ENCODE results near the gene MAJIN. TPM values are rescaled to one million over a fixed set of nuclear protein-coding genes. Genes with fewer than 3 reads are reported as not detected.
A peak's percentile ranks its signal among the peaks of the same experiment; 100 is the strongest.

The MAJIN gene
- total and polyA plus RNA-seq, 9 of the 15 experiments (the other 6 are each of a cell fraction or from before 2014, with no cell fraction given), result 0.17 to 0.83 (median 0.24) TPM; not detected in 2

DNA sequence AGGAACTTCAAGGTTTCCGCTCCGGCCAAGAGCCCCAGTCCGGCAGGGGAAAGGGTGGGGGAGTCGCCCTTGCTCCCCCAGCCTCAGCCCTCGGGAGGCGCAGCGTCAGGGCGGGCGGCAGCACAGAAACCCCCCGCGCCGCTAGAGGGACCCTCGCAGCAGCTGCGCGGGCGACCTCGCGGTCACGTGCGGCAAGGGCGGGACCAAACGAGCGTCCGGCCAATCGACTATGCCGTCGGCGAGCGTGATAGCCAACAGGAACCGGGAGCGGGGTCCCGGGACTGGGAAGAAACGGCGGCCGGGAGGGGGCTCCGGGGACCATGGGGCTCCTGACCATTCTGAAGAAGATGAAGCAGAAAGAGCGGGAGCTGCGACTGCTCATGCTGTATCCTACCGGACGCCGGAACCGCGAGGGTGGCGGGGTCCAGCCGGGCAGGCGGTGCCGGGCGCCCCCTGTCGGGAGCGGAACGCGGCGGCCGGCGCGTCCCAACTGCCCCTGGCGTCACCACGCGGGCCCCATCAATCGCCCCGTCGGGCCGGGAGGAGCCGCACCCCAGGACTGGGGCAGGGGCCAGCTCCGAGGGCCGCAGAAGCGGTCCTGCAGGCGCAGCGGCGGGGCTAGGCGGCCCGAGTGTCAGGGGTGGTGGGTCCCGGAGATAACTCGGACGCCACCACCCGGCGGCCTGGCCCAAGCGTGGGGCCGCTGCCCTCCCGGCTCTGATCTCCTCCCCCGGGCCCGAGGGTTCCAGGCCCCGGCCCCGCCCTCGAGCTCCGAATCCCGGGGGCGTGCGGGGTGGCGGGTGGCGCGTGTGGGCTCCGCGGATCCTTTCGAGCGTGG, 42.2 kb upstream of the MAJIN start, which contains the start of gene ARL2 (continued):
- TF ChIP-seq HDAC1 (IDR thresholded peaks at IDR 0.05), result peak; percentile 47 to 62; a peak in 3 of 4 replicates
- TF ChIP-seq, protein P1, sequence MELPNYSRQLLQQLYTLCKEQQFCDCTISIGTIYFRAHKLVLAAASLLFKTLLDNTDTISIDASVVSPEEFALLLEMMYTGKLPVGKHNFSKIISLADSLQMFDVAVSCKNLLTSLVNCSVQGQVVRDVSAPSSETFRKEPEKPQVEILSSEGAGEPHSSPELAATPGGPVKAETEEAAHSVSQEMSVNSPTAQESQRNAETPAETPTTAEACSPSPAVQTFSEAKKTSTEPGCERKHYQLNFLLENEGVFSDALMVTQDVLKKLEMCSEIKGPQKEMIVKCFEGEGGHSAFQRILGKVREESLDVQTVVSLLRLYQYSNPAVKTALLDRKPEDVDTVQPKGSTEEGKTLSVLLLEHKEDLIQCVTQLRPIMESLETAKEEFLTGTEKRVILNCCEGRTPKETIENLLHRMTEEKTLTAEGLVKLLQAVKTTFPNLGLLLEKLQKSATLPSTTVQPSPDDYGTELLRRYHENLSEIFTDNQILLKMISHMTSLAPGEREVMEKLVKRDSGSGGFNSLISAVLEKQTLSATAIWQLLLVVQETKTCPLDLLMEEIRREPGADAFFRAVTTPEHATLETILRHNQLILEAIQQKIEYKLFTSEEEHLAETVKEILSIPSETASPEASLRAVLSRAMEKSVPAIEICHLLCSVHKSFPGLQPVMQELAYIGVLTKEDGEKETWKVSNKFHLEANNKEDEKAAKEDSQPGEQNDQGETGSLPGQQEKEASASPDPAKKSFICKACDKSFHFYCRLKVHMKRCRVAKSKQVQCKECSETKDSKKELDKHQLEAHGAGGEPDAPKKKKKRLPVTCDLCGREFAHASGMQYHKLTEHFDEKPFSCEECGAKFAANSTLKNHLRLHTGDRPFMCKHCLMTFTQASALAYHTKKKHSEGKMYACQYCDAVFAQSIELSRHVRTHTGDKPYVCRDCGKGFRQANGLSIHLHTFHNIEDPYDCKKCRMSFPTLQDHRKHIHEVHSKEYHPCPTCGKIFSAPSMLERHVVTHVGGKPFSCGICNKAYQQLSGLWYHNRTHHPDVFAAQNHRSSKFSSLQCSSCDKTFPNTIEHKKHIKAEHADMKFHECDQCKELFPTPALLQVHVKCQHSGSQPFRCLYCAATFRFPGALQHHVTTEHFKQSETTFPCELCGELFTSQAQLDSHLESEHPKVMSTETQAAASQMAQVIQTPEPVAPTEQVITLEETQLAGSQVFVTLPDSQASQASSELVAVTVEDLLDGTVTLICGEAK (IDR thresholded peaks at IDR 0.05), result peak; percentile 41; the same call in 1 of the 2 replicates
- TF ChIP-seq, protein P1 (CRISPR knock-in tag; IDR thresholded peaks at IDR 0.05), result peak; percentile 71; the same call in 1 of the 2 replicates
- no peak for TF ChIP-seq MAFF (IDR thresholded peaks at IDR 0.05; ENCODE audit: low read length)
- TF ChIP-seq MAFK (IDR thresholded peaks at IDR 0.05; ENCODE audit: low read length), result no peak
- TF ChIP-seq SP2 (IDR thresholded peaks at IDR 0.05; ENCODE audit: extremely low read depth, low read depth, low read length, poor library complexity, severe bottlenecking), result peak; percentile 57
- TF ChIP-seq, protein P2, sequence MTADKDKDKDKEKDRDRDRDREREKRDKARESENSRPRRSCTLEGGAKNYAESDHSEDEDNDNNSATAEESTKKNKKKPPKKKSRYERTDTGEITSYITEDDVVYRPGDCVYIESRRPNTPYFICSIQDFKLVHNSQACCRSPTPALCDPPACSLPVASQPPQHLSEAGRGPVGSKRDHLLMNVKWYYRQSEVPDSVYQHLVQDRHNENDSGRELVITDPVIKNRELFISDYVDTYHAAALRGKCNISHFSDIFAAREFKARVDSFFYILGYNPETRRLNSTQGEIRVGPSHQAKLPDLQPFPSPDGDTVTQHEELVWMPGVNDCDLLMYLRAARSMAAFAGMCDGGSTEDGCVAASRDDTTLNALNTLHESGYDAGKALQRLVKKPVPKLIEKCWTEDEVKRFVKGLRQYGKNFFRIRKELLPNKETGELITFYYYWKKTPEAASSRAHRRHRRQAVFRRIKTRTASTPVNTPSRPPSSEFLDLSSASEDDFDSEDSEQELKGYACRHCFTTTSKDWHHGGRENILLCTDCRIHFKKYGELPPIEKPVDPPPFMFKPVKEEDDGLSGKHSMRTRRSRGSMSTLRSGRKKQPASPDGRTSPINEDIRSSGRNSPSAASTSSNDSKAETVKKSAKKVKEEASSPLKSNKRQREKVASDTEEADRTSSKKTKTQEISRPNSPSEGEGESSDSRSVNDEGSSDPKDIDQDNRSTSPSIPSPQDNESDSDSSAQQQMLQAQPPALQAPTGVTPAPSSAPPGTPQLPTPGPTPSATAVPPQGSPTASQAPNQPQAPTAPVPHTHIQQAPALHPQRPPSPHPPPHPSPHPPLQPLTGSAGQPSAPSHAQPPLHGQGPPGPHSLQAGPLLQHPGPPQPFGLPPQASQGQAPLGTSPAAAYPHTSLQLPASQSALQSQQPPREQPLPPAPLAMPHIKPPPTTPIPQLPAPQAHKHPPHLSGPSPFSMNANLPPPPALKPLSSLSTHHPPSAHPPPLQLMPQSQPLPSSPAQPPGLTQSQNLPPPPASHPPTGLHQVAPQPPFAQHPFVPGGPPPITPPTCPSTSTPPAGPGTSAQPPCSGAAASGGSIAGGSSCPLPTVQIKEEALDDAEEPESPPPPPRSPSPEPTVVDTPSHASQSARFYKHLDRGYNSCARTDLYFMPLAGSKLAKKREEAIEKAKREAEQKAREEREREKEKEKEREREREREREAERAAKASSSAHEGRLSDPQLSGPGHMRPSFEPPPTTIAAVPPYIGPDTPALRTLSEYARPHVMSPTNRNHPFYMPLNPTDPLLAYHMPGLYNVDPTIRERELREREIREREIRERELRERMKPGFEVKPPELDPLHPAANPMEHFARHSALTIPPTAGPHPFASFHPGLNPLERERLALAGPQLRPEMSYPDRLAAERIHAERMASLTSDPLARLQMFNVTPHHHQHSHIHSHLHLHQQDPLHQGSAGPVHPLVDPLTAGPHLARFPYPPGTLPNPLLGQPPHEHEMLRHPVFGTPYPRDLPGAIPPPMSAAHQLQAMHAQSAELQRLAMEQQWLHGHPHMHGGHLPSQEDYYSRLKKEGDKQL (CRISPR knock-in tag; IDR thresholded peaks at IDR 0.05; ENCODE audit: borderline replicate concordance), result peak; percentile 98; the same call in 1 of the 2 replicates
- TF ChIP-seq MAFG (tag; conservative IDR thresholded peaks at IDR 0.05), result no peak
- TF ChIP-seq ZNF444 (CRISPR knock-in tag; IDR thresholded peaks at IDR 0.05), result no peak
- peak; percentile 92 for TF ChIP-seq EGR1 (conservative IDR thresholded peaks at IDR 0.05)
- peak in 1 of 2 experiments; percentile 95; a peak in 2 of 4 replicates for TF ChIP-seq TEAD1 (CRISPR knock-in tag; IDR thresholded peaks at IDR 0.05)
- TF ChIP-seq TAL1 (IDR thresholded peaks at IDR 0.05), result no peak; the same call in 1 of the 2 replicates

All from K562 (cell line).